SIG-M5 (cell line): ENCODE measurements around the gene LAMA3.

Experiments used
- DNase-seq: peaks from one replicate; lab custom pipeline; 2025; lab: John Stamatoyannopoulos, UW

Gene LAMA3

GRCh38 chr18:23972453-23972852 is 283.2 kb downstream of the LAMA3 start:
- no peak for DNase-seq

GRCh38 chr18:23977103-23977502 is 287.9 kb downstream of the LAMA3 start:
- no peak for DNase-seq

- DNase-seq: no peak
Measured at GRCh38 chr18:23977719-23978483, 288.6 kb downstream of the LAMA3 start.

- DNase-seq: no peak
Measured at GRCh38 chr18:23981369-23981980, 292.2 kb downstream of the LAMA3 start.

- DNase-seq: no peak
Measured at GRCh38 chr18:23982155-23983079, 293.2 kb downstream of the LAMA3 start.

- DNase-seq: no peak
Measured at GRCh38 chr18:23983112-23983511, 293.9 kb downstream of the LAMA3 start.

- no peak for DNase-seq
Measured at GRCh38 chr18:23986600-23987359, 297.5 kb downstream of the LAMA3 start.

- DNase-seq: no peak
Measured at GRCh38 chr18:23990474-23991410, 301.5 kb downstream of the LAMA3 start.

- no peak for DNase-seq
Measured at GRCh38 chr18:23992089-23992940, 303.1 kb downstream of the LAMA3 start.

- no peak for DNase-seq
Measured at GRCh38 chr18:23992941-23993280, 303.7 kb downstream of the LAMA3 start.

- no peak for DNase-seq
Measured at GRCh38 chr18:23994361-23994902, 305.2 kb downstream of the LAMA3 start.

- DNase-seq: no peak
Measured at GRCh38 chr18:23995180-23995579, 305.9 kb downstream of the LAMA3 start.

GRCh38 chr18:23998018-23998417 is 308.8 kb downstream of the LAMA3 start:
- no peak for DNase-seq

- DNase-seq: no peak
Measured at GRCh38 chr18:23998820-23999219, 309.6 kb downstream of the LAMA3 start.

- no peak for DNase-seq
Measured at GRCh38 chr18:24000613-24001490, 311.6 kb downstream of the LAMA3 start.

- DNase-seq: no peak
Measured at GRCh38 chr18:24002479-24002878, 313.2 kb downstream of the LAMA3 start.

- DNase-seq: no peak
Measured at GRCh38 chr18:24003288-24003687, 314.0 kb downstream of the LAMA3 start.

GRCh38 chr18:24003903-24004640 is 314.8 kb downstream of the LAMA3 start:
- DNase-seq: no peak
